Esophagus muscularis mucosa (tissue), 4 donors: ENCODE measurements around the gene CDK5R2. TPM values are rescaled to one million over a fixed set of nuclear protein-coding genes. Genes with fewer than 3 reads are reported as not detected.

ENCODE experiments used
- DNase-seq: peaks from one replicate; pipeline ENCODE4 v3.0.0-alpha.2; 2017; ENCODE audit errors: extremely low spot score
- H3K27ac ChIP-seq, 4 donors: fragments of 200-600 bp; sonication (generic); replicated peaks in 1 of 4; 1 replicate in 3 of 4; 2 replicates in 1 of 4; pipeline ENCODE4 v1.5.1; 2016 to 2019; ENCODE audit warnings: mild to moderate bottlenecking in 1 of 4
- H3K27me3 ChIP-seq, 4 donors: fragments of 200-600 bp; sonication (generic); one replicate each; pipeline versions ENCODE4 v1.5.1 to v1.6.0; 2016 to 2019
- H3K36me3 ChIP-seq, 4 donors: fragments of 200-600 bp; sonication (generic); one replicate each; pipeline ENCODE4 v1.5.1; 2016 to 2019
- H3K4me1 ChIP-seq, 4 donors: fragments of 200-600 bp; sonication (generic); one replicate each; pipeline ENCODE4 v1.5.1; 2016 to 2019
- H3K4me3 ChIP-seq, 4 donors: fragments of 200-600 bp; sonication (generic); 1 replicate in 2 of 4; 2 replicates in 2 of 4; pipeline ENCODE4 v1.5.1; 2016 to 2019; ENCODE audit warnings: mild to moderate bottlenecking in 4 of 4, moderate library complexity in 1 of 4
- H3K9me3 ChIP-seq, 4 donors: fragments of 200-600 bp; sonication (generic); 1 replicate in 3 of 4; 2 replicates in 1 of 4; pipeline ENCODE4 v1.5.1; 2016 to 2019
- EP300 ChIP-seq: sonication (generic); formaldehyde crosslinking; IDR thresholded peaks from one replicate; pipeline ENCODE4 v1.6.1; 2017; ENCODE audit warnings: antibody characterized with exemption
- POLR2A ChIP-seq: fragments of 450-650 bp; IDR thresholded peaks from one replicate; pipeline ENCODE4 v1.6.1; 2017; ENCODE audit warnings: antibody characterized with exemption, moderate library complexity, mild to moderate bottlenecking, low read depth
- POLR2AphosphoS5 ChIP-seq, 2 donors: sonication (generic); formaldehyde crosslinking; IDR thresholded peaks; one replicate each; pipeline ENCODE4 v1.6.1; 2017; ENCODE audit warnings: antibody characterized with exemption in 2 of 2
- WGBS: methylation state at CpG from one replicate; pipeline ENCODE4 v1.1.5; 2018; 5-methylcytosine and 5-hydroxymethylcytosine counted together
- intact Hi-C: fragments of 100-400 bp; cut with DNase I; formaldehyde crosslinking; loops from one replicate; pipeline ENCODE4 v1.15.1; 2023
- small RNA-seq, 3 donors: library from RNA; depleted of rRNA; stranded (forward); fragments of <200 nt; gene quantifications; one replicate each; pipeline ENCODE3, GENCODE V24; 2016
- total RNA-seq, 4 donors: library from RNA; depleted of rRNA; stranded (reverse); fragments of >200 nt; gene quantifications; one replicate each; pipeline versions ENCODE4 v1.1.0 to v1.2.1, GENCODE V29; 2016
- TF ChIP-seq, protein P1 (sequence below), 3 experiments: fragments of 200-600 bp in 2 of 3; fragments of 450-650 bp in 1 of 3; sonication (generic) in 2 of 3; IDR thresholded peaks; one replicate each; pipeline ENCODE4 v1.5.1; 2017 to 2019; ENCODE audit warnings: antibody characterized with exemption in 3 of 3, mild to moderate bottlenecking in 2 of 3, moderate library complexity in 1 of 3

Gene CDK5R2
- total RNA-seq, 4 donors from 2014 or later: under 0.01 to 0.52 (median 0.33) TPM; not detected in 1

DNA sequence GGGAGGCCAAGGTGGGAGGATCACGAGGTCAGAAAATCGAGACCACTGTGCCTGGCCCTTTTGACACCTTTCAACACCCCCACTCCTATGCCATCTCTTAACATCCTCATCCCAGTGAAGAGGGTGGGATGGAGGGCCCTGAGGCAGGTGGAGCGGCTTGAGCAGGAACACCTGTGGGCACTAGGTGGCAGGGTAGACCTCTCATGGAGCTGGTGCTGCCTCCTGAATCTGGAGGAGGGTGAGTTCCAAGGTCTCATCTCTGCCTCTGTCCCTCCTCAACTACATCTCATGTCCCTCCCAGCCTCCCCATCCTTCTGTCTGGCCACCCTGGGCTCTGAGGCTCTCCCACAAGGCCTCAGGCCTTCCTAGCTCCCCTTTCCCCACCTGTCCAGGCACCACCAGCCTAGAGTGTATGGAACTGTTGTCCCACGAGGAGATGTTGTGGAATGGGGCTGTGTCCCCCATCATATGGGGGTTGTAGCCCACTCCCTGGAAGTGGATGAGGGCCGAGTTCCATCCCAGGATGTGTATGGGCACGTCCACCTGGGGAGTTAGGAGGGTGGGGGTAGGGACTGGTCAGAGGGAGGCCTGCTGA, 50.8 kb downstream of the CDK5R2 start:
- H3K4me3 ChIP-seq: no peak overlapping the region
- no peaks in the 10 kb centered on the region for H3K4me1 ChIP-seq
- H3K27me3 ChIP-seq: peaks cover 0 to 60% (median 2%) of the 10 kb centered on the region in 4 donors
- H3K27ac ChIP-seq: no peak overlapping the region
- H3K36me3 ChIP-seq: no peaks in the 10 kb centered on the region
- intact Hi-C loops: no loop called here
- H3K9me3 ChIP-seq: peaks cover 0 to 3% (median 0%) of the 10 kb centered on the region in 4 donors
- TF ChIP-seq, protein P1, sequence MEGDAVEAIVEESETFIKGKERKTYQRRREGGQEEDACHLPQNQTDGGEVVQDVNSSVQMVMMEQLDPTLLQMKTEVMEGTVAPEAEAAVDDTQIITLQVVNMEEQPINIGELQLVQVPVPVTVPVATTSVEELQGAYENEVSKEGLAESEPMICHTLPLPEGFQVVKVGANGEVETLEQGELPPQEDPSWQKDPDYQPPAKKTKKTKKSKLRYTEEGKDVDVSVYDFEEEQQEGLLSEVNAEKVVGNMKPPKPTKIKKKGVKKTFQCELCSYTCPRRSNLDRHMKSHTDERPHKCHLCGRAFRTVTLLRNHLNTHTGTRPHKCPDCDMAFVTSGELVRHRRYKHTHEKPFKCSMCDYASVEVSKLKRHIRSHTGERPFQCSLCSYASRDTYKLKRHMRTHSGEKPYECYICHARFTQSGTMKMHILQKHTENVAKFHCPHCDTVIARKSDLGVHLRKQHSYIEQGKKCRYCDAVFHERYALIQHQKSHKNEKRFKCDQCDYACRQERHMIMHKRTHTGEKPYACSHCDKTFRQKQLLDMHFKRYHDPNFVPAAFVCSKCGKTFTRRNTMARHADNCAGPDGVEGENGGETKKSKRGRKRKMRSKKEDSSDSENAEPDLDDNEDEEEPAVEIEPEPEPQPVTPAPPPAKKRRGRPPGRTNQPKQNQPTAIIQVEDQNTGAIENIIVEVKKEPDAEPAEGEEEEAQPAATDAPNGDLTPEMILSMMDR (IDR thresholded peaks at IDR 0.05): peak in 1 of 3 experiments; percentile 2
- TF ChIP-seq POLR2A: no peak
- 56% methylated on average over 4 of the region's 6 CpGs for WGBS
- no peak for DNase-seq

DNA sequence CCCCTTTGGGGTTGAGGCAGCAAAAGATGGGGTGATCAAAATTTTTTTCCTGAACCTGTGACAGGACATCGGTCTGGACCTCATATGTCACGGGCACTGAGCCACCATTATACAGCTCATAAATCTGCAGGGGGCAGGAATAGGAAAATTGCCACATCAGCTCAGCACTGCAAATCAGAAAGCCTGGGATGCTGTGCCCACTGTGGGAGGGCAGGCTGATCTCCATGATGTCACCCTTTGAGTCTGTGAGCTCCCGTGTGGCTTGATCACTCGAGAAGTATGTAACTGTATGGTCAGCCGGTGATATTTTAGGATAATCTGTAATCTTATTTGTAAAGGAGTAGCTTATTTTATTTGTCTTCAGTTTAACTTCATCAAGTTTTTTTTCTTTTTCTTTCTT, 51.4 kb downstream of the CDK5R2 start:
- Histone ChIP-seq H3K4me1 (no peaks in the 10 kb centered on the region), H3K27ac (no peak overlapping the region), H3K27me3 (peaks cover 0 to 54% (median 0%) of the 10 kb centered on the region in 4 donors), H3K4me3 (no peak overlapping the region), H3K36me3 (no peaks in the 10 kb centered on the region), H3K9me3 (peaks cover 0 to 3% (median 0%) of the 10 kb centered on the region in 4 donors)
- intact Hi-C loops: no loop called here
- TF ChIP-seq POLR2A (no peak), POLR2AphosphoS5 (IDR thresholded peaks at IDR 0.05) (no peak), EP300 (no peak)
- TF ChIP-seq, protein P1 (IDR thresholded peaks at IDR 0.05): no peak
- 83% methylated on average over 5 of the region's 5 CpGs for WGBS
- DNase-seq: no peak

Small RNA genes within 50 kb of the gene (small RNA-seq; reads per million reads assigned to genes)
- gene MIR375 (17.3 to 50.1 (median 28.7) reads per million in 3 donors), gene RNU6-642P (0 reads per million in 3 donors)

Other genes starting within 250 kb of the CDK5R2 start
- 10 to 100 TPM in 2 of 4 donors, 1 to 10 TPM in 2; 5.8 to 11.3 (median 8.3) TPM for gene TTLL4, start 248.8 kb upstream of the CDK5R2 start, total RNA-seq
- gene CYP27A1, start 177.5 kb upstream of the CDK5R2 start, total RNA-seq: 10 to 100 TPM; 20.7 to 26.3 (median 23.6) TPM
- not detected for gene PRKAG3, start 127.9 kb upstream of the CDK5R2 start, total RNA-seq
- 10 to 100 TPM in 2 of 4 donors, 1 to 10 TPM in 2; 2.9 to 14.3 (median 8.0) TPM for gene WNT6, start 99.9 kb upstream of the CDK5R2 start, total RNA-seq
- gene WNT10A, start 78.8 kb upstream of the CDK5R2 start, total RNA-seq: under 1 TPM in 1 of 4 donors, not detected in 3; 0.17 TPM
- not detected for gene FEV, start 25.5 kb downstream of the CDK5R2 start, total RNA-seq
- not detected for gene CRYBA2, start 33.8 kb downstream of the CDK5R2 start, total RNA-seq
- gene CFAP65, start 81.8 kb downstream of the CDK5R2 start, total RNA-seq: not detected
- gene IHH, start 101.3 kb downstream of the CDK5R2 start, total RNA-seq: not detected
- 10 to 100 TPM; 15.1 to 24.4 (median 17.8) TPM for gene NHEJ1, start 201.1 kb downstream of the CDK5R2 start, total RNA-seq
- gene SLC23A3, start 210.4 kb downstream of the CDK5R2 start, total RNA-seq: under 1 TPM; 0.23 to 0.58 (median 0.37) TPM
- 10 to 100 TPM; 41.9 to 98.0 (median 61.9) TPM for gene CNPPD1, start 217.3 kb downstream of the CDK5R2 start, total RNA-seq
- 10 to 100 TPM; 44.0 to 69.3 (median 56.3) TPM for gene RETREG2, start 218.6 kb downstream of the CDK5R2 start, total RNA-seq
- 10 to 100 TPM; 27.0 to 50.1 (median 36.9) TPM for gene ZFAND2B, start 247.1 kb downstream of the CDK5R2 start, total RNA-seq